ENCODE data around the gene PSMD5. TPM values are rescaled to one million over a fixed set of nuclear protein-coding genes. Genes with fewer than 3 reads are reported as not detected.

PSMD5 gene
- total RNA-seq, 4 donors from 2014 or later, result 23.8 to 46.2 (median 30.9) TPM

DNA sequence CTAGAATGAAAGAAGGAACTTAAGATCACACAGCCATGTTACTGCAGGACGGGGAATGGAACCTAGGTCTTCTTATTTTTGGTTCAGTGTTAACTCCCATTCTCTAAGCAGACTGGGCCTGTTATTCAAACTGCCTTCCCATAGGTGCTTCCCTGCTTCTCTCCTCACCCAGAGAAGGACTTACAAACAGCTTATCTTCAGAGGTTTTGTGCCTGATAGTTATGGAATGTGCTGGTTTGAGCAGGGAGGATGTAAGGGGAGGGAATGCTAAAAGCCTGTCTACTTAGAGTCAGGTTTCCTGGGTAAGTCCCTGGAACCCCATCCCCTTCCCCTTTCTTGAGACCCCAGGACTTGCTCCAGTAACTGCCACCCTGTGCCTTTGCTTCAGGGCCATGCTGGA is 4.2 kb upstream of the PSMD5 start:
- no peak overlapping the region for H3K4me3 ChIP-seq
- H3K9me3 ChIP-seq, result no peaks in the 10 kb centered on the region
- H3K4me1 ChIP-seq, result peaks cover 0 to 15% (median 3%) of the 10 kb centered on the region in 4 donors
- no peak overlapping the region for H3K27ac ChIP-seq
- no peaks in the 10 kb centered on the region for H3K27me3 ChIP-seq
- H3K36me3 ChIP-seq, result peaks cover 0 to 9% (median 0%) of the 10 kb centered on the region in 3 donors
- TF ChIP-seq, protein P1, sequence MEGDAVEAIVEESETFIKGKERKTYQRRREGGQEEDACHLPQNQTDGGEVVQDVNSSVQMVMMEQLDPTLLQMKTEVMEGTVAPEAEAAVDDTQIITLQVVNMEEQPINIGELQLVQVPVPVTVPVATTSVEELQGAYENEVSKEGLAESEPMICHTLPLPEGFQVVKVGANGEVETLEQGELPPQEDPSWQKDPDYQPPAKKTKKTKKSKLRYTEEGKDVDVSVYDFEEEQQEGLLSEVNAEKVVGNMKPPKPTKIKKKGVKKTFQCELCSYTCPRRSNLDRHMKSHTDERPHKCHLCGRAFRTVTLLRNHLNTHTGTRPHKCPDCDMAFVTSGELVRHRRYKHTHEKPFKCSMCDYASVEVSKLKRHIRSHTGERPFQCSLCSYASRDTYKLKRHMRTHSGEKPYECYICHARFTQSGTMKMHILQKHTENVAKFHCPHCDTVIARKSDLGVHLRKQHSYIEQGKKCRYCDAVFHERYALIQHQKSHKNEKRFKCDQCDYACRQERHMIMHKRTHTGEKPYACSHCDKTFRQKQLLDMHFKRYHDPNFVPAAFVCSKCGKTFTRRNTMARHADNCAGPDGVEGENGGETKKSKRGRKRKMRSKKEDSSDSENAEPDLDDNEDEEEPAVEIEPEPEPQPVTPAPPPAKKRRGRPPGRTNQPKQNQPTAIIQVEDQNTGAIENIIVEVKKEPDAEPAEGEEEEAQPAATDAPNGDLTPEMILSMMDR (IDR thresholded peaks at IDR 0.05), result no peak
- no peak for TF ChIP-seq POLR2A (IDR thresholded peaks at IDR 0.05)
- DNase-seq, result no peak

DNA sequence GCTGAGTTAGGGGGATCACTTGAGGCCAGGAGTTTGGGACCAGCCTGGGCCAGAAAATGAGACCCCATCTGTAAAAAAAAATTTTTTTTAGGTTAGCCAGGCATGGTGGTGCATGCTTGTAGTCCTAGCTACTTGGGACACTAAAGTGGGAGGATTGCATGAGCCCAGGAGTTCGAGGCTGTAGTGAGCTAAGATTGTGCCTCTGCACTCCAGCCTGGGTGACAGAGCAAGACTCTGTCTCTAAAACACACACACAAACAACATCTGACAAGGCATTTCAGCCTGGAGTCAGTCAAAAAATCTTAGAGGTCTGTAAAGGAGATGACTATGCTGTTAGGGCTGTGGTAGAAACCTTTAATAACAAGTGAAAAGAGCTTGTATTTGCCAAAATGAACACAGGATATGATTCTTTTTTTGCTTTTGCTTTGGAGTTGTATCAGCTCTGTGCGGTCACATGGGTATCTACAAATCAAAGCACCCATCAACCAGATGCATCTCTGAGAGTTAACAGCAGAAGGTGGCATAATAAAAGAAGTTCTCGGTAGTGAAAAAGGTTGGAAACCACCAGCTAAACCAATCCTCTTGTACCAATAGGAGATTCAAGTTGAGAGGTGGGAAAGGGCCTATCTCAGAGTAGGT is 3.6 kb upstream of the PSMD5 start:
- H3K36me3 ChIP-seq, result peaks cover 0 to 3% (median 0%) of the 10 kb centered on the region in 3 donors
- no peaks in the 10 kb centered on the region for H3K27me3 ChIP-seq
- H3K4me3 ChIP-seq, result no peak overlapping the region
- DNase-seq, result no peak
- TF ChIP-seq, protein P1 (IDR thresholded peaks at IDR 0.05), result no peak
- TF ChIP-seq POLR2A (IDR thresholded peaks at IDR 0.05), result no peak
- H3K4me1 ChIP-seq, result peaks cover 0 to 17% (median 3%) of the 10 kb centered on the region in 4 donors
- H3K27ac ChIP-seq, result peak overlapping the region in 1 of 4 donors; percentile 34
- no peaks in the 10 kb centered on the region for H3K9me3 ChIP-seq

DNA sequence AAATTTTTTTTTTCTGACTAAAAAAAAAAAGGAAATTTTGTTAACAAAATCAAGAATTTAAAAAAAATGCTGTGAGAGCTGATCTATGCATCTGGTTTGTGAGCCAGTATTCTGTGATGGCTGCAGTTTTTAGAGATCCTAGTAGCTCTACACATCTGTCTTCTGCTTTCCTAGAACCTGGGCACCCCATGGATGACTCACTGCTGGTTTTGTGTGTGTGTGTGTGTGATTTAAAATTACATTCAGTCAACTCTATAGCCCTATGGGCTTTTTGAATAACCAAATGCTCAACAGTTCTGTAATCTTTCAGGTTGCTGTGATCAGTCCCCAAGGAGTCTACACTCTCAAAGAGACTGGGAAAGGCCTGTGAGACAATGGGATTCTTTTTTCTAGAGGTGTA is 2.5 kb upstream of the PSMD5 start:
- no peaks in the 10 kb centered on the region for H3K9me3 ChIP-seq
- H3K27ac ChIP-seq, result no peak overlapping the region
- DNase-seq, result no peak
- H3K4me1 ChIP-seq, result peaks cover 0 to 17% (median 3%) of the 10 kb centered on the region in 4 donors
- TF ChIP-seq, protein P1 (IDR thresholded peaks at IDR 0.05), result no peak
- TF ChIP-seq POLR2A (IDR thresholded peaks at IDR 0.05), result no peak
- peaks cover 0 to 3% (median 0%) of the 10 kb centered on the region in 3 donors for H3K36me3 ChIP-seq
- no peaks in the 10 kb centered on the region for H3K27me3 ChIP-seq
- H3K4me3 ChIP-seq, result no peak overlapping the region

DNA sequence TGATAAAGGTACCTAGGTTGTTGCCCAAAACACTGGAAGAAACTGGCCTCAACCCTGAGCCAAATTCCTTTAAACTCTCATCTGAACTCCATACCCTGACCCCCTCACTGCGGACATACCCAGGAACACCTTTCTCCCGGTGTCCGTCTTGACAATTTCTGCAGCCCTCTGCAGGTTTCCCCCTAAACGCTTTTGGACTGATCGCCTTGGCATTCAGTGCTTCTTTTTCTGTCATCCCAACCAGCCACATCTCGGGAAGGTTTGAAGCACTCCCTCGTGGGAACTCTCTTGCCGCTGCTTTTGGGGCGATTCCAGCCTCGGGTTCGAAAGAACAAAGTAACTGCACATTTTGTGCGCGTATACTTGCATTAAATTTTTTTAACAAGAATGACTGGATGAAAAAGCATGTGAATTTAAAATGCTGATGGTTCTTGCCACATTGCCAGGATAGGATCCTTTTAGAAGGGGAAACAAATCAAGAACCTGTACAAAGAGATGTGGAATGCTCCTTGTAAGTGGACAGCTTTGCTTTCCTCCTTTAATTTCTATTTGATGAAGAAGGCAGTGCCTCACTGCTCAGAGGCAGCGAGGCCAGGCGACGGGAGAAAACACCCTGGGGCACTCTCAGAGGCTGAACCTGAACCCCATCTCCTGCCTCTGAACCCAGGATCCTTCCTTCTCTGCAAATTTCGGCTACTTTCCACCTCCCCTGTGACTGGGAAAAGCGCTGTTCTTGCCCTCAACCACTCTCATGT is 615 bp downstream of the PSMD5 start:
- H3K36me3 ChIP-seq, result peaks cover 0 to 3% (median 0%) of the 10 kb centered on the region in 3 donors
- peak overlapping the region; percentile 91 to 96 (median 94) for H3K27ac ChIP-seq
- peaks cover 0 to 21% (median 3%) of the 10 kb centered on the region in 4 donors for H3K4me1 ChIP-seq
- no peaks in the 10 kb centered on the region for H3K9me3 ChIP-seq
- H3K27me3 ChIP-seq, result no peaks in the 10 kb centered on the region
- TF ChIP-seq POLR2A (IDR thresholded peaks at IDR 0.05), result no peak
- TF ChIP-seq, protein P1 (IDR thresholded peaks at IDR 0.05), result no peak
- H3K4me3 ChIP-seq, result peak overlapping the region; percentile 77 to 84 (median 80)
- DNase-seq, result no peak

DNA sequence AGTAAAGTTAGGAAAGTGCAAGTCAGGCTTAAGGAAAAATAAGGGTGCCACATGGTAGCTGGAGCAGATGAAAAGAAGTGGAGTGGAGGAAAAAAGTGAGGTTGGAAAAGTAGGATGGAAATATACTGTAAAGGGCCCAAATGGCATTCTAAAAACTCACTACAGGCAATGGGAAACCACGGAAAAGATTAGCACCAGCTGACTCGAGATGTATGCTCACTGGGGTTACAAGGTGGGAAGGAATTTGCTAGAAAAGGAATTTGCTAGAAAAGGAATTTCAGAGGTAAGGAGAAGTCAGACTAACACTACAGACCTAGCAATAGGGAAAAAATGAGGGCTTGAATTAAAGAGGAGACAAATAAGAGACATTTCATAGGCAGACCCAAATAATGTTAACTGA is 3.6 kb downstream of the PSMD5 start:
- no peak for DNase-seq
- no peak overlapping the region for H3K4me3 ChIP-seq
- peaks cover 0 to 18% (median 3%) of the 10 kb centered on the region in 4 donors for H3K4me1 ChIP-seq
- H3K36me3 ChIP-seq, result peaks cover 0 to 4% (median 0%) of the 10 kb centered on the region in 3 donors
- H3K27me3 ChIP-seq, result no peaks in the 10 kb centered on the region
- no peaks in the 10 kb centered on the region for H3K9me3 ChIP-seq
- no peak for TF ChIP-seq POLR2A (IDR thresholded peaks at IDR 0.05)
- TF ChIP-seq, protein P1 (IDR thresholded peaks at IDR 0.05), result no peak
- no peak overlapping the region for H3K27ac ChIP-seq

All from Peyer's patch (tissue), 4 donors.